ENCODE measurements around the gene SUSD3. TPM values are rescaled to one million over a fixed set of nuclear protein-coding genes. Genes with fewer than 3 reads are reported as not detected.

The SUSD3 gene
- total RNA-seq, 2 donors from 2014 or later = 7.0 to 21.4 TPM

GRCh38 chr9:93030642-93031628 is 27.6 kb upstream of the SUSD3 start:
- no peaks in the 10 kb centered on the region for H3K36me3 ChIP-seq
- no peaks in the 10 kb centered on the region for H3K9me3 ChIP-seq
- ATAC-seq (ENCODE audit: insufficient number of reproducible peaks, low FRiP score, low read depth) = no peak
- no peaks in the 10 kb centered on the region for H3K27me3 ChIP-seq (replicated peaks; ENCODE audit: insufficient read depth)
- TF ChIP-seq CTCF (IDR thresholded peaks at IDR 0.05) = no peak
- DNase-seq (ENCODE audit: low spot score) = no peak
- no peaks in the 10 kb centered on the region for H3K4me1 ChIP-seq (ENCODE audit: control insufficient read depth in 1 of 2, low read depth in 2 of 2)
- H3K27ac ChIP-seq = no peak overlapping the region
- no peak overlapping the region for H3K4me3 ChIP-seq

DNA sequence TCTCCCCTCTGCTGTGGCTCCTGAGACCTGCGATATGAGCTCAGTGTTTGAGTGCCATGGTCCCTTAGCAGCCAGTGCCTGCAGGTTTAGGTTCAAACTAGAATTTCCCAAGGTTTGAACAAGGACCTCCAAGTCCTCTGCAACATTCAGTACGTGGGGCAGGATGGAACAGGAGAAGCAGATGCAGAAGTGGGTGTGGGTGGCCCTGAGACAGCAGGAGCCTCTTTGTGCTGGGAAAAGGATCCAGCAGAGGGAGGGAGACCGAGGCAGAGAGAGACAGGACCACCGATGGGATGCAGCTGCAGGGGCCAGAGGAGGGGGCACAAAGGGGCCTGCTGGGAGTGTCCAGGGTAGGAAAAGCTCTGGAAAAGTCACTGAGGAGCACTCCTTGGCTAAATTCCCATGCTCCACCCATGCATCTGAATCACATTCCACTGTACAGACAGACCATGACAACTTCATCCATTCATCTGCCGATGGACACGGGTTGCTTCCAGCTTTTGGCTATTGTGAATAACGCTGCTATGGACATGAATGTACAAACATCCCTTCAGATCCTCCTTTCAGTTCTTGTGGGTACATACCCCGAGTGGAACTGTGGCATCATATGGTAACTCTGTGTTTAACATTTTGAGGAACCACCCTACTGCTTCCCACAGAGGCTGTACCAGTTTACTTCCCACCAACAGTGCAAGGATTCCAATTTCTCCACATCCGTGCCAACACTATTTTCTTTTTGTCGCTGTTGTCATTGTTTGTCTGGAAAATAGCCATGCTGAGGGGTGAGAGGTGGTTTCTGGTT is 26.7 kb upstream of the SUSD3 start:
- TF ChIP-seq CTCF (IDR thresholded peaks at IDR 0.05) = no peak
- no peak overlapping the region for H3K27ac ChIP-seq
- no peaks in the 10 kb centered on the region for H3K9me3 ChIP-seq
- DNase-seq (ENCODE audit: low spot score) = no peak
- H3K27me3 ChIP-seq (replicated peaks; ENCODE audit: insufficient read depth) = no peaks in the 10 kb centered on the region
- ATAC-seq (ENCODE audit: insufficient number of reproducible peaks, low FRiP score, low read depth) = no peak
- H3K4me3 ChIP-seq = no peak overlapping the region
- no peaks in the 10 kb centered on the region for H3K36me3 ChIP-seq
- H3K4me1 ChIP-seq (ENCODE audit: control insufficient read depth in 1 of 2, low read depth in 2 of 2) = no peaks in the 10 kb centered on the region

DNA sequence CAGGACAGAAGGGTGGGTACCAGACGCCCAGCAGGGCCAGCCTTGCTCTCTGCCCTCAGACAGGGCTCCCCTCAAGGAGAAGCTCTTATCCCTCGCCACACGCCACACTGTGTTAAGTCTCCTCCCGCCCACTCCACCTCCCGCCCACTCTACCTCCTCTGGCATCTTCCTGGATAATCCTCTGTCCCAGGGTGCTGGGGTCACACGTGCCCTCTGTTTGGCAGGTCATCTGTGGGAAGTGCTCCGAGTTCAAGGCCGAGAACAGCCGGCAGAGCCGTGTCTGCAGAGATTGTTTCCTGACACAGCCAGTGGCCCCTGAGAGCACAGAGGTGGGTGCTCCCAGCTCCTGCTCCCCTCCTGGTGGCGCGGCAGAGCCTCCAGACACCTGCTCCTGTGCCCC is 26.0 kb upstream of the SUSD3 start:
- H3K27ac ChIP-seq = no peak overlapping the region
- no peak overlapping the region for H3K4me3 ChIP-seq
- ATAC-seq (ENCODE audit: insufficient number of reproducible peaks, low FRiP score, low read depth) (no peak), DNase-seq (ENCODE audit: low spot score) (no peak)
- no peaks in the 10 kb centered on the region for H3K9me3 ChIP-seq
- H3K36me3 ChIP-seq = no peaks in the 10 kb centered on the region
- no peaks in the 10 kb centered on the region for H3K4me1 ChIP-seq (ENCODE audit: control insufficient read depth in 1 of 2, low read depth in 2 of 2)
- H3K27me3 ChIP-seq (replicated peaks; ENCODE audit: insufficient read depth) = no peaks in the 10 kb centered on the region
- no peak for TF ChIP-seq CTCF (IDR thresholded peaks at IDR 0.05)

DNA sequence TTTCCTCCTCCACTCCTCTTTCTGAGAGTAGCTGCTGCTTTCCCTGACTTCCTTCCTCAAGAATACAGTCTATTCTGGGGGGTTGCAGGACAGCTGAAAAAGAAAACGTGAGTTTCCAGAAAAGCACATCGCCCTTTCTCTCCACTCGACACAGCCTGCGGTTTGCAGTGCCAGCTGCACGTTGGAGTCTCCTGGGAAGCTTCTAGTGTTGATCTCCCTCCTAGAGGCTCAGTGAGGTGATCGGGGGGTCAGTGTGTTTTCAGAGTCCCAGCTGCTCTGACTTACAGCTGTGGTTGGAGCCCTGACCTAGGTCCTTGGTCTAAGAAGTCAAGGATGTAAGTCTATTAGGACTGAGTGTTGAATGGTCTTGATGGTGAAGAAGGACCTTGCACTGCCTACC is 25.0 kb upstream of the SUSD3 start:
- no peaks in the 10 kb centered on the region for H3K9me3 ChIP-seq
- ATAC-seq (ENCODE audit: insufficient number of reproducible peaks, low FRiP score, low read depth) = no peak
- no peak for DNase-seq (ENCODE audit: low spot score)
- no peak overlapping the region for H3K27ac ChIP-seq
- H3K36me3 ChIP-seq = no peaks in the 10 kb centered on the region
- no peak overlapping the region for H3K4me3 ChIP-seq
- H3K27me3 ChIP-seq (replicated peaks; ENCODE audit: insufficient read depth) = no peaks in the 10 kb centered on the region
- no peaks in the 10 kb centered on the region for H3K4me1 ChIP-seq (ENCODE audit: control insufficient read depth in 1 of 2, low read depth in 2 of 2)
- no peak for TF ChIP-seq CTCF (IDR thresholded peaks at IDR 0.05)

- Histone ChIP-seq H3K9me3 (no peaks in the 10 kb centered on the region), H3K4me3 (no peak overlapping the region), H3K27ac (no peak overlapping the region), H3K4me1 (ENCODE audit: control insufficient read depth in 1 of 2, low read depth in 2 of 2) (no peaks in the 10 kb centered on the region), H3K36me3 (no peaks in the 10 kb centered on the region), H3K27me3 (replicated peaks; ENCODE audit: insufficient read depth) (no peaks in the 10 kb centered on the region)
- no peak for ATAC-seq (ENCODE audit: insufficient number of reproducible peaks, low FRiP score, low read depth)
- DNase-seq (ENCODE audit: low spot score) = no peak
- TF ChIP-seq CTCF (IDR thresholded peaks at IDR 0.05) = no peak
These were observed 23.3 kb upstream of the SUSD3 start for GRCh38 chr9:93035106-93035660.
